ENCODE data around the gene SCGN.
A peak's percentile ranks its signal among the peaks of the same experiment; 100 is the strongest.

SCGN gene, protein sequence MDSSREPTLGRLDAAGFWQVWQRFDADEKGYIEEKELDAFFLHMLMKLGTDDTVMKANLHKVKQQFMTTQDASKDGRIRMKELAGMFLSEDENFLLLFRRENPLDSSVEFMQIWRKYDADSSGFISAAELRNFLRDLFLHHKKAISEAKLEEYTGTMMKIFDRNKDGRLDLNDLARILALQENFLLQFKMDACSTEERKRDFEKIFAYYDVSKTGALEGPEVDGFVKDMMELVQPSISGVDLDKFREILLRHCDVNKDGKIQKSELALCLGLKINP

DNA sequence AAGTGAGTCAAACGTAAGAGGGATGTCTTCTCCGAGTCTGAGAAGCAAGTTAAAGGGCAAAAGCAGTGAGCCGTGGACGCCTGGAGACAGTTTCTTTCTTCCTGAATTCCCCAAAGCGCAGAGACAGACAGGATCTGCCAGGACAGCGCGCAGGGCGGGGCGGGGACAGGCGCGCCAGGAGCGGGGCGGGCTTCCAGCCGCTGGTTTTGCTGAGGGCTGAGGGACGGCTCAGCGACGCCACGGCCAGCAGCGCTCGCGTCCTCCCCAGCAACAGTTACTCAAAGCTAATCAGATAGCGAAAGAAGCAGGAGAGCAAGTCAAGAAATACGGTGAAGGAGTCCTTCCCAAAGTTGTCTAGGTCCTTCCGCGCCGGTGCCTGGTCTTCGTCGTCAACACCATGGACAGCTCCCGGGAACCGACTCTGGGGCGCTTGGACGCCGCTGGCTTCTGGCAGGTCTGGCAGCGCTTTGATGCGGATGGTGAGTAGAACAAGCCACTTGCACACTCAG lies at the start of gene SCGN:
Gene SCGN (plus strand): TSS at position 209 of the 509 bp plus-strand sequence. CDS start 189 bp downstream, at position 398.
- peak in 32 of 42 donors; percentile 3 to 58 (median 15) for DNase-seq
- intact Hi-C loops (cut with DNase I): no loop called here

DNA sequence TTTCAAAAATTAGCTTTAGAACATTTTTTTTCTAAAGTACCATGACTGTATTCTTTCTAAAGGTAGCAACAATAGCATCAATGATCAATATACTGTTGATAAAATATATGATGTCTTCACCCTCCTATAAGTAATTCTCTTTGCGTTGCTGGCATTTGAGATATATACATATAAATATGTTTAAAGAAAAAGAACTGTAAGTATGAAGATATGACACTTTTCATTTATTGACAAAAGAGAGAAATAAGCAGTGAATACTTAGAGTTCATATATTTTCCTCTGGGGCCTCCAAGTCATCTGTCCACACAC lies 49.4 kb upstream of the SCGN start:
- intact Hi-C loops (cut with DNase I): no loop called here
- no peak for DNase-seq

DNA sequence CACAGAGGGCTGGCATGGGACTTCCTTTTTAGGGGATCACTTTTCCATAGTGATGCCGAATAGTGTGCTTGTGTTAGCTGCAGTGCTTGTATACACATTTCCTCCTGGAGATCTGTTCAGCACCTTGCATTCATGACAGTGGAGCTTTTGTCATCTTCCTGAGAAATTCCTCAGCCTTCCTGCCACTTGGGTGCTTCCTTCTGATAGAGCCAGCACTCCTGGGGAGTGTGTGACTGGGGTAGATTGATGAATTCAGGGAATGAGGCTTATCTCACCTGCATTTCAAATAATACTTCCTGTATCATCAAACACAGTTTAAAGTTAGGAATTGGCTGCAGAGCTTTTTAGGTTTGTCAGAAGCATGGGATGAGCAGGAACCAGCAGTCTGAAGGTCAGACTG lies 48.8 kb upstream of the SCGN start:
- intact Hi-C loops (cut with DNase I): no loop called here
- no peak for DNase-seq

DNA sequence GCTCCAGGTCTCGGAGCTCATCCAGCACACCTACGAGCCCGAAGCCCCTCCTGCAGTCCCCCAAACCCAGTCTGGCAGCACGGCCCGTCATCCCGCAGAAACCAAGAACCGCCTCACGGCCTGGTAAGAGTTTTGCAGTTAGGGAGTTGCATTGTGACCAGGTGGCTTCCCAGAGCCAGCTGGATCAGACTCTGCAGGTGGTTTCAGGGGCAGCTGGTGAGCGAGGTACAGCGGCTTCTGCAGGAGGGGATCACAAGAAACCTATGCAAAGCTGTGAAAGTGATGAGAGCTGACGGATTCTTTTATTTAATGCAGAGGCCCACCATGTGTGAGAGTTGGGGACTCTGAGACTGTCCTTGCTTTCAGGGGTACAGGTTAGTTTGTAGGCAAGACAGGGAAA lies 45.9 kb upstream of the SCGN start:
- intact Hi-C loops (cut with DNase I): no loop called here
- no peak for DNase-seq

DNA sequence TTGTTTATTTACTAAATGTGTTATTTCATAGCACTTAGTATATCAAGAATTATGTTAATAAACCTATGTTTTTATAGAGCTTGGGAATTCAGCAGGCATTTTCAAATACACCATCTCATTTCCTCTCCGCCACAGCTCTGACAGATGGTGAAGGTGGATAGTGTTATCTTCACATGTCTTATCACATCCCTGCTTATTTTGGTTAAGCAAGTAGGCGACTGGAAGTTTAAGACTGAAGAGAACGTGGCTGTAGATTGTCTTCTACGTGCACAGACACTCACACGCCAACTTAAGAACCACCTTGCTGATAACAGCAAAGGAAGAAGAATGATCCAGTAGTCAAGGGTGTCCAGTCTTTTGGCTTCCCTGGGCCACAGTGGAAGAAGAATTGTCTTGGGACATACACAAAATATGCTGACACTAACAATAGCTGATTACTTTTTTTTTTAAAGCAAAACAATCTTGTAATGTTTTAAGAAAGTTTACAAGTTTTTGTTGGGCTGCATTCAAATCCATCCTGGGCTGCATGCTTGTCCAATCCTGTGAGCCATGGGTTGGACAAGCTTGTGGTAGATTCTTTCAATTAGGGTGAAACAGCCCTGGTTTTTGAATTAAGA lies 43.3 kb upstream of the SCGN start:
- DNase-seq: no peak
- intact Hi-C loops (cut with DNase I): no loop called here

DNA sequence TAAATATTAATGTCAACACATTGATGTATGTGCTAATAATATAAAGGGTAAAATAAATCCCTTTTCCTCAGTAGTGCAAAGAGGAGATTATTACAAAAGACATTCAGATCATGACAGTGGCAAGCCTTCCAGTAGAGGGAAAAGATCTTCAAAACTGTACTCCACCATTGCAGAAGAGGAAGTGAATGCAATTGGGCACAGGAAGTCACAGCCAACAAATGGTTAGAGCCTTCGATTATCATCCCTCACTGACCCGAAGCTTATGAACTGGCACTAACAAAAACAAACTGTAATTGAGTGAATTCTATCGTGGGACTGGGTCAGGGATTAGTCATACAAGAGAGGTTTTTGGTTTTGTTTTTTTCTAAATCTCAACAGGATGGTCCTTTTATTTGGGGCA lies 39.3 kb upstream of the SCGN start:
- DNase-seq: no peak
- intact Hi-C loops (cut with DNase I): no loop called here

DNA sequence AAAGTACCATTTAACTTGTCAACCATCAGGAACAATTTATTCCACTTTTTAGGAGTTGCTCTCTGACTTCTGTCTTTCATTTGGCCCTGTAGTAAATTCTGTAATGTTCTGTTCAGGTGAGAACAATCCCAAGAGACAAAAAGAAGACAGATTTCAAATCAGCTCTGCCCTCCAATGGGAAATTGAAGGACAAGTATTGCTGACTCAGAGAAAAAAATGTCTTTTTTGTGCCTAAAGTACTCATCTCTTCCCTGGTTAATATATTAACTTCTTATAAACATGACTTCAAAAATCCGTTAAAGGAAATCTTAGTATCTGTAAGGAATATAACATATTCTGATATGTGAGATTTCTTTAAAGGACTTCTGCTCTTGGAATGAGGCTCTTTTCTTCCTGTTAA lies 38.6 kb upstream of the SCGN start:
- intact Hi-C loops (cut with DNase I): no loop called here
- no peak for DNase-seq

DNA sequence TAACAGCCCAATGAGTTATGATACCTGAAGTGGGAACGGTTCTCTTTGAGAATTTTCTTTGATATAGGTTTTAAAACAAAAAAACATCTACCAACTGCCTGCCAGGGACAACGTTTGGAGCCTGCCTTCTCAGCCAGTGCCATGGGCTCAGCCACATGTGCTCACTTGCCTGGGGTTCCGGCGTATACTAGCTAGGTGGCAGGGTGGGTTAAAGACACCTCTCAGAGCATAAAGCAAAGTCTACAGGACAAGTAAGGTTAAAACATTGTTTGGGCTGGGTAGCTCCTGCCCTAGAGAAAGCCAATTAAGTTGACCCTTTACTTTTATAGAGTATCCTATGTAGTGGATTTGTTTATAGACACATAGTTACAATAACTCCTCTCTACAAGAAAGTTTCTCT lies 38.0 kb upstream of the SCGN start:
- no peak for DNase-seq
- intact Hi-C loops (cut with DNase I): no loop called here

DNA sequence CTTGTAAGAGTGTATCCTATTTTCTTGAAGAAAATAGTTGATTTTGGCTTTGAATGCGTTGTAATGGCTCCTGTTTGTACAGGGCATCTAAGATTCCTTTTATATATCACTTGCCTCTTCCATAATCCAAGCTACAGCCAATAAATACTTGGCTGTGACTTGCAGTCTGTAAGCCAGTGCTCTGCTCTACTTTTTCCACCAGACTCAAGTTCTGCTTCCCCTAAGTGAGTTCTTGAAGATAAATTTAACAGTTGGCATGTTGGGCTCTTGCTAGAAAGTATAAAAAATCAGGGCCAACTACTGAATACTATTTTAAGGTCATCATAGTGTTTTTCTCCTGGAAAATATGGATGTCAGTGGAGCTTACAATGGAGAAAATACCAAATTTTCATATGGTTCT lies 36.5 kb upstream of the SCGN start:
- intact Hi-C loops (cut with DNase I): no loop called here
- no peak for DNase-seq

DNA sequence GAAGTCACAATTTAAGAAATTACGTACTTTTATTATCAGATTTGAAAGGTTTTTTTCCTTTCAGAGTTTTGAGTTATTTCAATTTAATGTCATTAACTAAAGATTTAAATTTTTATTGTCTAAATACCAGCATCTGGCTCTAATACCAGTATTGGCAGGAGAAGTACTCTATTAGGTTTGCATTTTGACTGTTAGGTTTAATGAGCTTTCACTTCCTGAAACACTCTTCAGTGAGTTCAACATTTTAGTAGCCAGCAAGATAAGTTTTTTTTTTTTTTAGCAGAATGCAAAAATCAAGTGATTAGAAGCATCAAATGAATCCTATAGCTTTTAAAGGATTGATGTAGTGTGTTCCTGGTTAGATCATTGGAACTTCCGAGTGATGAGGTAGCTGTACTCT lies 34.0 kb upstream of the SCGN start:
- intact Hi-C loops (cut with DNase I): no loop called here

DNA sequence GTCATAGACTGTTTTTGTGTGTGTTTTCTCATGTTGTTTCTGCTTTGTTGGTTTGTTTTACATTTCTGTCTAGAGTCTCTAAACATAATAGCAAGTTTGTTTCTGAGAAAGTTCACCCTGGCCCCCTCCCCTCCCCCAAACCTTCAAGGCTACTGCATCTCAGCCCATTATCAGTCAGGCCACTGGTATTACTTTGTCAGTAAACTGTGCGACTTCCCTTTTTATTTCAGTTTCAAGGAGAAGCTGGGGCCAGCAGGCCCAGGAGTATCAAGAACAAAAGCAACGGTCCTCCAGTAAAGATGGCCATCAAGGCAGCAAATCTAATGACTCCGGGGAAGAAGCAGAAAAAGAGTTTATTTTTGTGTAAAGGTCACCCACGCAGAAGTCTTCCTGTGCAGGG lies 32.8 kb upstream of the SCGN start:
- intact Hi-C loops (cut with DNase I): no loop called here
- no peak for DNase-seq

More for the DNA sequence above, 34.0 kb upstream of the SCGN start:
- no peak for DNase-seq

DNA sequence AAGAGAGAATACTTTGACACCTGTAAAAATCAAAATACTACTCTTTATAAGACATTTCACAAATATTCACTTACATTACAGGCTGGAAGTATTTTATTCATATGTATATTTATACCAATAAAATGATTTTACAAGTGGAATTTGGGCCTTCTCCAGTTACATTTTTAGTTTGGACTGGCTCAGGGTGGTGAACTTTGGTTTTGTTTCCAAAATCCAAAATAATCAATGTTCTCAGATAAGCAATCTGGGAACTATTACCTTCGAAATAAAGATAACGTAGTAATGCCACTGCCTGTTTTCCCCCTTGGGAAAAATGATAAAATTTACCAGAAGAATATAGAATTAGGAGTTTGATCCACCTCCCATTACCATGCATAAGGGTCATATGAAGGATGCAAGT lies 31.6 kb upstream of the SCGN start:
- intact Hi-C loops (cut with DNase I): no loop called here
- no peak for DNase-seq

DNA sequence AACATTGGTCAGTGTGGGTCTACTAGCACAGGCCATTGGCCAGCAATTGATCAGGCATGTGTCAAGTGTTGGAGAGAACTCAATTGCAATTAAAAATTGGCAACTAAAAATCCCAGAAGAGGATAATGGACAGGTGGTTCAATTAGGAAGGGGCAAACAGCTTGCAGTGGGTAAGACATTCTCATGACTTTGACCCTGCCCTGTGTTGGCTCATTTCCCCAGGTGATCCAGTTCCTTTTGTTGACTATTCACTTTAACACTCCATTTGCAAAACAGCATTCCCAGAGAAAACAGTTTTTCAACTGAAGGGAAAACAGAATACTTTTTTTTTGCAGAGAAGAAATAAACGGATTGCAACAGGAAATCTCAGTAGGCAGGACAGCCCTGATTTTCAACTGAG lies 28.9 kb upstream of the SCGN start:
- intact Hi-C loops (cut with DNase I): no loop called here
- no peak for DNase-seq

DNA sequence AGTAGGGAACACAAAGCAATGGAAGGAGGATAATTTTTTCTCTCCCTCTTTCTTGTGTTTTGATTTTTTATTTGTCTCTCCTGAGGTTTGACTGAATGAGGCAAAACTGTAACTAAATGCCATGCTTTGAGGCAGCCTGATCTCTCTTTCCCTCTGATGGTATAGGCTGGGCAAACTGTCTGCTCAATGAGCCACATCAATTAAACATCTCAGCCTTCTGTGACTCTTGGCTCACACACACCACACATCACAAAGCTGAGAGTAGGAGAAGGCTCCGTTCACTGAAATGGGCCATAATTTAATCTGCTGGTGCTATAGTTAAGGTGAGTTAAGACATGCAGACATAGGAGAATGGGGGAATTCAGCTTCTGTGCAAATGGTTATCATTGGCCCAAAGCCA lies 28.1 kb upstream of the SCGN start:
- intact Hi-C loops (cut with DNase I): no loop called here

DNA sequence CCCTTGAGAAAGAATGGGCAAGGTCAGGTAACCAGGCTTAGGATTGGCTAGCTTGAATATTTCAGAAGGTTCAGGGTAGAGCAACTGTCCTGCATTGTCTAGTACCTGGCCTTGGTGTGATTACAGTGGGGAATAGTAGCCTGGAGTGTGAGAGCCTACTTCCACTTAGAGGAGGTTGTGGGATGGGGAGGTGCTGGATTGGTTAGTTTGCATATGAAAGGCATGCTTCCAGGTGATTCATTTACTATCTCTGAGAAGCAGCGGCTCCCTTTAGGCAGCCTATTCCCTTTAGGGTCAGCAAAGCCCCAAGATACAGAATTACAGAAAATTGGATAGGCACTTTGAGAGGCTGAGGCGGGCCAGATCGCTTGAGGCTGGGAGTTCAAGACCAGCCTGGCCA lies 25.0 kb upstream of the SCGN start:
- DNase-seq: no peak
- intact Hi-C loops (cut with DNase I): no loop called here

More for the DNA sequence above, 28.1 kb upstream of the SCGN start:
- no peak for DNase-seq

DNA sequence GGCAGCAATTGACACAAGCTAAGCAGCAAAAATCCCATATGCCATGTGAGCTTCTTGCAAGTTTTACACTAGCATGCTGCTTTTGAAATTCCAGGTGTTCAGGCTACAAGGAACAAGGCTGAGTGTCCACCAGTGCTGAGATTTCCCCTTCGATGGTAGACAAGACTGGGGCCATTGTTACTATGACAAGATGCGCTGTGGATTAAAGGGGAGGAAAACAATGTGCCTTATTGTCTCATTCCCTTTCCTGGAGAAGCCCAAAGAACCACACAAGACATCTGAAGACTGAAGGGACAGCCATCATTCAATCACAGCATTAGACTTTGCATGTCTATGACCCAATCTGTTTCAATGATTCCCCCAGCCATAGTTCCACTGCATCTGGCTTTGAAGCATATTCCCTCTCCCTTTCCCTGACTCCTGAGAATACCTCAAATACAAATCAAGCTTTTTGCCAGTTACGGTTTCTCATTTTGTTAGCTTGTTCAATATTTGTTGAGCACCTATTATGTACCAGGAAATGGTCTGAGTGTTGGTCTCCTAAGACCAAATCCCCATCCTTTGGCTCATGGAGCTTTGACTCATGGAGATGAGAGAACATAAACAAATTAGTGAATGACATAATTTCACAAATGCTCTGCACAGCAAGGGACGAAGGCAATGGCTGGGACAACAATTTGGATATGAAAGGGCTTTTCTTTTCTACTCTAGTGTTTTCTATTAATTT lies 23.4 kb upstream of the SCGN start:
- DNase-seq: no peak
- intact Hi-C loops (cut with DNase I): no loop called here

DNA sequence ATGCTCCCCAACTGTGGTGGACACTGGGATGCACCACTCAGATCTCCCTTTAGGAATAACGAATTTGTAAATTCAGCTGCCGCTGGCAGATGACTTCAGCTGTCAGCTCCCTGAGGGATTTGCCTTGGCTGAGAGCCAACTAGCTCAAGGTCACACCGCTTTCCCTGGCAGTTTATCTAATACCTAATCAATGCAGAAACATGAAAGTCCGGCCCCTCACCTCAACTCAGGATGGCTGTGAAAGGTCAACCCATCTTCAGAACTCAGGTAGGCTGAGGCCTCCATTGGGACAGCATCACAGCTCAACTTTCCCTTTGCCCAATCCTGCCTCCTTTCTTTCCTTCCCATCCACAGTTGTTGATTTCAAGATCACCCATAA lies 22.8 kb upstream of the SCGN start:
- intact Hi-C loops (cut with DNase I): no loop called here
- DNase-seq: no peak

DNA sequence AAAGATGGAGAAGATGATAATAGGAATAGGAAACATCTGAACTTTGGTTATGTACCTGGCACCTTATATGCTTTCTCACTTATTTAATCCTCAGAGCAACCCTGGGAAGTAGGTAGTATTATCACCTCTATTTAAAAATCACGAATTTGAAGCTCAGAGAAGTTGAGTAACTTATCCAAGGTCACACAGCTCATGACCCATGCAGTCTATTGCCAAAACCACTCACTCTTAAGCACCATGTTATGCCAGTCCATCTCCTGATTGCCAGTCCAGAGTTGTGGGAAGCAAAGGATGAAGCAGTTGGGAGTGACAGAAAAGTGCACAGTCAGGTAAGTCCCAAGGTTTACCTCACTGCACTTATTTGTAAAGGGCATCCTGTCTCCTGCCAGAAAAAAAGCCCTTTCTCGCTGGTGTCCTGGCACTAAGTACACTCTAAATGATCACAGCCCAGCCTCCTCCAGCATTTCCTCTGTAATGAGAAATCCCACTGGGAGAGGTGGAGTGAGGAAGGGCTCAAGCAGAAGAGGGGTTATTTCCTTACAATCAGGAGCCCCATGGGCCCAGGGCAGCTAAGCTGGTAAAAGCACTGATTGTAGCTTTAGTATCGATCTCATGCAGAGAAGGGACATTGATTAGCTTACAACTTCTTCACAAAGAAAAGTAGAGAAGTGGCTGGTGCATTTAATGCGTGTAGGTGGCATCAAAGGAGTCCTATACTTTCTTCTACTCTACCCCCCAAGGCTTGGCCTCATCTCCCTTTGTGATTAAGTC lies 21.3 kb upstream of the SCGN start:
- DNase-seq: no peak
- intact Hi-C loops (cut with DNase I): no loop called here

DNA sequence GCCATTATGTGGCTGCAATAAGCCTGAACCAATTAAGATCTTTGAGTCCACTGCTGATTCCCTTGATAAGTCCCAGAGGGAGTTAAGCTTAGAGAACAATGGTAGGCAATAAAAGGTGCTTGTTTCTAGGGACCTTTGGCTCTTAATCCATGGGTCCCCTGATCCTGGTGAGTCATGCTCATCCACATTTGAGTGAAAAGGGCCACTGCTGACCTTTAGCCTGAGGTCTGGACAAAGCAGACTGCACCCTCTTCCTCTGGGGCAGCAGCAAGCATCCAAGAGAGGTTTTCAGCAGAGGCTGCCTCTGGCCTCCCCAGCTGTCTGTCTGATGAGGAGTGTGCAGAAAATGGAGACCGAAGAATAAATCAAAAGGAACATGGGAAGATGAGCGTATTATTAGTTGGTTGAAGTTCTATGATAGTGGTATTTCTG lies 16.1 kb upstream of the SCGN start:
- no peak for DNase-seq
- intact Hi-C loops (cut with DNase I): no loop called here

DNA sequence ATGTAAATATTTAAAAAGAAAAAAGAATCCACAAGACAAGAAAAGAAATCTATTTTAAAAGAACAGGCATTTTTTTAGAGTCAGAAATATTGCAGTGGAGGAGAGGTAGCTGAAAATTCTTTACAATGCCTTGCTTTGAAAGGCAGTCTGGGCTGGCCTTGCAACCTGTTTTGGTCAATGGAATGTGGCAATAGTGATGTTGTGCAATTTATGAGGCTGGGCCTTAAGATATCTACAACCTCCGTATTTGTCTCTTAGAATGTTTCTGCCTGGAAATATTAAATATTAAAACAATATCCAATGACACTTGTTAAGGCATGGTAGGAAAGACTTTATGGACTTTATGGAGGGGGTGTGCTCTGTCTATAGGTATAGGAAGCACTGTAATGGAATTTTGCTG lies 14.8 kb upstream of the SCGN start:
- no peak for DNase-seq
- intact Hi-C loops (cut with DNase I): no loop called here

Measured in head of caudate nucleus (tissue), 42 donors.